ENCODE results near the gene C12orf42.

C12orf42 gene

DNA sequence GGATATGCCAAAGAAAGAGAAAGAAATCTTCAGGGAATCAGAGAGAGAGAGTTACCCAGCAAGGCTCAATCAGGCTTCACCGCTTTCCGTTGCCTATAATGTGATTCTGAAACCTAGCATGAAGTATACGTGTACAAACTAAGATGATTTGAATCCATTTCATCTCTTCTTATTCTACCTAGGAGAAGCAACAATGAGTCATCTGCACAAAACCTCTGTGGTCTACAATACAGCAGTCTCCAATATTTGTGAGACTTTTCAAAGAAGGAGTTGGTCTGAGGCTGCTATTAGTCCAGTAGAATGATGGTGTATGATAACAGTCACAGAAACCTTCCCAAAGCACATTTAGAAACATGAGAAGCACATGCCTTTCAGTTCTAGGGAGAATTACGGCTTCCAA is 141.9 kb downstream of the C12orf42 start:
- no peaks in the 10 kb centered on the region for H3K4me1 ChIP-seq (ENCODE audit: insufficient read depth, low read length, poor library complexity, severe bottlenecking)
- H3K4me2 ChIP-seq (ENCODE audit: low read depth, low read length, poor library complexity, severe bottlenecking) = no peak overlapping the region
- no peak overlapping the region for H3K4me3 ChIP-seq (ENCODE audit: low read length, poor library complexity, severe bottlenecking)
- no peaks in the 10 kb centered on the region for H3K9me2 ChIP-seq (replicated peaks; ENCODE audit: low read depth, low read length)
- no peak overlapping the region for H3K9ac ChIP-seq (ENCODE audit: low read depth, low read length, poor library complexity, severe bottlenecking)
- H3K27me3 ChIP-seq (ENCODE audit: insufficient read depth, low read length, poor library complexity, severe bottlenecking) = no peaks in the 10 kb centered on the region
- no peaks in the 10 kb centered on the region for H3K36me3 ChIP-seq (ENCODE audit: insufficient read depth, low read length)
- no peaks in the 10 kb centered on the region for H3K79me2 ChIP-seq (ENCODE audit: insufficient read depth, low read length)
- H4K20me1 ChIP-seq (ENCODE audit: insufficient read depth, low read length, poor library complexity, severe bottlenecking) = no peaks in the 10 kb centered on the region
- no peaks in the 10 kb centered on the region for H3K9me3 ChIP-seq (ENCODE audit: insufficient read depth, low read depth, low read length)
- no peaks in the 10 kb centered on the region for H3F3A ChIP-seq (ENCODE audit: low read depth)
- no peak for TF ChIP-seq EZH2phosphoT487 (IDR thresholded peaks at IDR 0.05; ENCODE audit: borderline replicate concordance)
- TF ChIP-seq, protein P1, sequence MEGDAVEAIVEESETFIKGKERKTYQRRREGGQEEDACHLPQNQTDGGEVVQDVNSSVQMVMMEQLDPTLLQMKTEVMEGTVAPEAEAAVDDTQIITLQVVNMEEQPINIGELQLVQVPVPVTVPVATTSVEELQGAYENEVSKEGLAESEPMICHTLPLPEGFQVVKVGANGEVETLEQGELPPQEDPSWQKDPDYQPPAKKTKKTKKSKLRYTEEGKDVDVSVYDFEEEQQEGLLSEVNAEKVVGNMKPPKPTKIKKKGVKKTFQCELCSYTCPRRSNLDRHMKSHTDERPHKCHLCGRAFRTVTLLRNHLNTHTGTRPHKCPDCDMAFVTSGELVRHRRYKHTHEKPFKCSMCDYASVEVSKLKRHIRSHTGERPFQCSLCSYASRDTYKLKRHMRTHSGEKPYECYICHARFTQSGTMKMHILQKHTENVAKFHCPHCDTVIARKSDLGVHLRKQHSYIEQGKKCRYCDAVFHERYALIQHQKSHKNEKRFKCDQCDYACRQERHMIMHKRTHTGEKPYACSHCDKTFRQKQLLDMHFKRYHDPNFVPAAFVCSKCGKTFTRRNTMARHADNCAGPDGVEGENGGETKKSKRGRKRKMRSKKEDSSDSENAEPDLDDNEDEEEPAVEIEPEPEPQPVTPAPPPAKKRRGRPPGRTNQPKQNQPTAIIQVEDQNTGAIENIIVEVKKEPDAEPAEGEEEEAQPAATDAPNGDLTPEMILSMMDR (conservative IDR thresholded peaks at IDR 0.05; ENCODE audit: low read length) = no peak
- H2AFZ ChIP-seq (ENCODE audit: low read length) = no peak overlapping the region

DNA sequence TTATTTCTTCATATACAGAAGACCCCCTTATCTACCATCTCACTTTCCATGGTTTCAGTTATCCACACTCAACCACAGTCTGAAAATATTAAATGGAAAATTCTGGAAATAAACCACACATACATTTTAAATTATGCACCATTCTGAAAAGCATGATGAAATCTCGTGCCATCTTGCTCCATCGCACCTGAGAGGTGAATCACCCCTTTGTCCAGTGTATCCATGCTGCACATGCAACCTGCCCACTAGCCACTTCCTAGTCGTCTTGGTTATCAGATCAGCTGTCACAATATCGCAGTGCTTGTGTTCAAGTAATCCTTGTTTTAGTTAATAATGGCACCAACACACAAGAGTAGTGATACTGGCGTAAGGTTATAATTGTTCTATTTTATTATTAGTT is 145.7 kb downstream of the C12orf42 start:
- Histone ChIP-seq H3K4me2 (ENCODE audit: low read depth, low read length, poor library complexity, severe bottlenecking) (no peak overlapping the region), H3K27me3 (ENCODE audit: insufficient read depth, low read length, poor library complexity, severe bottlenecking) (no peaks in the 10 kb centered on the region), H3K36me3 (ENCODE audit: insufficient read depth, low read length) (no peaks in the 10 kb centered on the region), H3K4me3 (ENCODE audit: low read length, poor library complexity, severe bottlenecking) (no peak overlapping the region), H3K79me2 (ENCODE audit: insufficient read depth, low read length) (no peaks in the 10 kb centered on the region), H3K9me2 (replicated peaks; ENCODE audit: low read depth, low read length) (no peaks in the 10 kb centered on the region), H3K9me3 (ENCODE audit: insufficient read depth, low read depth, low read length) (no peaks in the 10 kb centered on the region), H4K20me1 (ENCODE audit: insufficient read depth, low read length, poor library complexity, severe bottlenecking) (no peaks in the 10 kb centered on the region), H3K4me1 (ENCODE audit: insufficient read depth, low read length, poor library complexity, severe bottlenecking) (no peaks in the 10 kb centered on the region), H3K9ac (ENCODE audit: low read depth, low read length, poor library complexity, severe bottlenecking) (no peak overlapping the region), H3F3A (ENCODE audit: low read depth) (no peaks in the 10 kb centered on the region), H2AFZ (ENCODE audit: low read length) (no peak overlapping the region)
- no peak for TF ChIP-seq EZH2phosphoT487 (IDR thresholded peaks at IDR 0.05; ENCODE audit: borderline replicate concordance)
- TF ChIP-seq, protein P1 (conservative IDR thresholded peaks at IDR 0.05; ENCODE audit: low read length) = no peak

DNA sequence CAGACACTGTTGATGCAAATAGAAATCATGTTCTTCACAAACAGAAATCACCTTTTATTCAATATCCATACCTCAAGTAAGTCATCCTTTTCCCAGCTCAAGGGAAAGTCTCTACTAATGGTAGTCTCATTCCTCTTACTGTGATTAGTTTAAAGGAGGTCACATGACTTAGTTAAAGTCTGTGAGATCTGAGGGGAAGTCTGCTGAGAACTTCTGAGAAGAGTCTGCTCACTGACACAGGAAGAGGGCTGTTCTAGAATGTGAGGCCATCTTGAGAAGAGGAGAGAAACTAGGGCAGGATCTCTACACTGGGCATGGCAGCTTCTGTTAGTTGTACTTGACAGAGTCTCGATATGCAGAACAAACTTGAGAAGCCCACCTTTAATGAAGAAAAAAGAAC is 146.8 kb downstream of the C12orf42 start:
- Histone ChIP-seq H3K4me2 (ENCODE audit: low read depth, low read length, poor library complexity, severe bottlenecking) (no peak overlapping the region), H2AFZ (ENCODE audit: low read length) (no peak overlapping the region), H3K9me3 (ENCODE audit: insufficient read depth, low read depth, low read length) (no peaks in the 10 kb centered on the region), H3K9me2 (replicated peaks; ENCODE audit: low read depth, low read length) (no peaks in the 10 kb centered on the region), H3K4me3 (ENCODE audit: low read length, poor library complexity, severe bottlenecking) (no peak overlapping the region), H3K4me1 (ENCODE audit: insufficient read depth, low read length, poor library complexity, severe bottlenecking) (no peaks in the 10 kb centered on the region), H3K27me3 (ENCODE audit: insufficient read depth, low read length, poor library complexity, severe bottlenecking) (no peaks in the 10 kb centered on the region), H3F3A (ENCODE audit: low read depth) (no peaks in the 10 kb centered on the region), H4K20me1 (ENCODE audit: insufficient read depth, low read length, poor library complexity, severe bottlenecking) (no peaks in the 10 kb centered on the region), H3K36me3 (ENCODE audit: insufficient read depth, low read length) (no peaks in the 10 kb centered on the region), H3K79me2 (ENCODE audit: insufficient read depth, low read length) (no peaks in the 10 kb centered on the region), H3K9ac (ENCODE audit: low read depth, low read length, poor library complexity, severe bottlenecking) (no peak overlapping the region)
- TF ChIP-seq EZH2phosphoT487 (IDR thresholded peaks at IDR 0.05; ENCODE audit: borderline replicate concordance) = no peak
- TF ChIP-seq, protein P1 (conservative IDR thresholded peaks at IDR 0.05; ENCODE audit: low read length) = no peak

Measured in Loucy (cell line).